NCI-H2081 treated with DMSO at 0.1 percent for 48 hours (cell line): ENCODE measurements around the gene SSBP2.
"Not testable (repeated sequence)": the region's sequence is repeated elsewhere in the genome, so short reads cannot be mapped to it uniquely, and the experiment has no call there.

Experiments used
- DNase-seq: peaks from one replicate; lab custom pipeline; 2025; lab: John Stamatoyannopoulos, UW

Gene SSBP2

DNA sequence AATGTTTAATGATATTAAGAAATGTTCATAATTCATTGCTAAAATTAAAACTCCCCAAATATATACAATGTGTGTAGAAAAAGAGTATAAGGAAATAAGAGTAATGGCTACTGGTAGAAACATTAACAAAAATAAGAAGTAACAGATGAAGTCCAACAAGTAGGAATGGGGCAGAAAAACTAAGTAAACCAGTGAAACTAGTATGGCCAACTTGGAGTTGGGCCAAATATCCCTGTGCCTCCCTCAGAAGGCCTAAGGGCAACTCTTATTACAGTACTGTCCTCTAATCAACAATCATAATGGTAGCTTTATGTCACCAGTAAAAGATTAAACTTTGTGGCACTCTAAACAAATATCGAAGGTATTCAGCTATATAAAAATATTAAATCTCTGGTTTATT lies 93.5 kb downstream of the SSBP2 start:
- DNase-seq: no peak

DNA sequence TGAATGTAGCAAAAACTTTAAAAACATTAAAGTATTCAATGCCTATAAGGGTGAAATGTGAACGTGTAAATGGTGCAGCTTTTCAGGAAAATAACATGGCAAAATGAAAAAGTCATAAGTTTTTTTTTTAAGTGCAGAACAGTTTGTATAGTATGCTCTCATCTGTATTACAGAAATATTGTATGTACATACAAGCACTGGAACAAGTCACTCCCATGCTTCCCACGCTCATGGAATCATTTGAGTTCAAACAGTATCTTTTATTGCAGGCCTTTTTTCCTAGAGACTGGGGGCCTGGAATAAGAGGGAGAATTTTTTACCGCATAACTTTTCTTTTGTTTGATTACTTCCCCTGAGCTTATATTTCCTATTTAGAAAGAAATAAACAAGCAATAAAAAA lies 94.1 kb downstream of the SSBP2 start:
- DNase-seq: no peak

DNA sequence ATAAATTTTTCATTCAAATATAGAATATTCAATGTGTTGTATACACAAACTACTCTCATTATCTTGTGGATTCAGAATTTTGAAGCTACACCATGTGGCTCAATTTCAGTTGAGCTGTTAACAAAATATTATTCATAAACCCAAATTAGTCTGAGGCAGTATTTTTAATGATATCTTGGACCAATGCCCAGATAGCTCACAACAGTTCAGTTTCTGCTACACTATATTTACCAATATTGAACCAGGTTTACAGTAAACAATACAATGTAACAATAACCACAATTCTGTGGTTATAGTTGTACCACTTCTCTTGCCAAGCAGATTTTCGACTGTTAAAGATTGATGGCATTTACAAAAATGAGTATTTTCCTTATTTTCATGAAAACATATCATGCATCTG lies 99.9 kb downstream of the SSBP2 start:
- DNase-seq: no peak

DNA sequence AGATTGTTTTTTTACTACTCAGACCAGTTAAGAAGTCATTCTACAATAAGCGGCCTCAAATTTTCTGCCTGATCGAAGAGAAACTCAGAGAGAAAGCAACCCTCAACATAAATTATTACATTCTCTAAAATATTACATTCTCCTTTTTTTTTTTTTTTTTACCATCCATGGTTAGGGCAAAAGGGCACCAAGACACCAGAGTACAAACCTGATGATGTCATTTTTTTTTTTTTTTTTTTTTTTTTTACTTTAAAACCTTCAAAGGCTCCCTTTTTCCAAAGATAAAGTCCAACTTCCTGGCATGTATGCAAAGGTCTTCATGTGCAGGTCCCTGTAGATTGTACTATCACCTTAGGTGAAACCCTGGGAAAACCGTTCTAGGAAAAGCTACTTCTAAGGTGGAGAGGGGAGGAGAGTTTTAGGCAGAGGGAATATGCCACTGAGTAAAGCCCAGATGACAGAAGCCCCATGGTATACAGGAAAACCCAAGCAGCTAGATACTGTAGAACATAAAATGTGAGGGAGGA lies 104.4 kb downstream of the SSBP2 start:
- DNase-seq: no peak

DNA sequence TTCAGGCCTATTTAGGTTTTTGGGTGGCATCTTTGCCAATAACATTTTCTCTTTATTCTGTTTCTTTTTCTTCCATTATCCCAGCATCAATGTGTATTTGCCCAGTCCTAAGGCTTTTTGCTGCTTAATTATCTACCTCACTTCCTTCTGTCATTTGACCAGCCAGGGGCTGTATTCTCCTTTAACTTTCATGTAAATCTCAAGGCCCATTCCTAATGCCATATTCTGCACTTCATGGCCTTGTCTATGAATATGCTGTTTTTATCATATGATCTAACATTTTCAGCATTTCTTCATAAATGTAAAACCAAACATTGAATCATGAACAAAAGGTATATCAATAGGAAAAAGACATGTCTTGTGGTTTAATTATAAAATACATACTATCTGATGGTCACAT lies 108.7 kb downstream of the SSBP2 start:
- no peak for DNase-seq

DNA sequence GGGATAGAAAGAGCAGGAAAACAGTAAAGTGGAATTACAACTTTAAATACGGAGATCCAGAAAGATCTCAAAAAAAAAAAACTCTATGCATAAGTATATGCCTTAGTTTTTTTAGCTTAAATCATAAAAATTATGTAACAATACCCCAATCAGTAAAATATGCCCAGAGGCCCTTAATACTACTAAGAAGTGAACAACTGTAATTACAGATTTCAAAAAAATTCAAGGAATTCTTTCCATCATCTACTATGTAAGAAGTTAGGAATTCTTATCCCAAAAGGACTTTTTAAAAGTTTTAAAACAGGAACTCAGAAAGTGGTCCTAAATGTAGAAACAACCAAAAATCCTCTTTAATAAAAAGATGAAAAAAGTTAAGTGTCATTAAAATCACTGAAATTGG lies 111.3 kb downstream of the SSBP2 start:
- DNase-seq: no peak

DNA sequence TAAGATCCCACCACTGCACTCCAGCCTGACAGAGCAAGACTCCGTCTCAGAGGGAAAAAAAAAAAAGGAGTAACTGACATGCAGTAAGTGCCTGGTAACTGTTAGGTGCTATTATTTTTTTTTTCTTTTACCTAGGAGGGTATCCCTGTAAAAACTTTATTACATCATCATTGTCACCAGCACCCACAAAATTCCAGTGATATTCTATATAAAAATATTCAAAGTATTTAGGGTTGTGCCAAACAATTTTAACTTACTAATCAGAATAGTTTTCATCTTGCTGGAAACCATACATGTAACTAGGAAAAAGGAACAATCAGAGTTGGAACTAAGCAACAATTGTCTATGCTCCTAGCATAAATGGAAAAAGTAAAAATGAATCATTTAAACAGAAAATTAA lies 112.4 kb downstream of the SSBP2 start:
- no peak for DNase-seq

DNA sequence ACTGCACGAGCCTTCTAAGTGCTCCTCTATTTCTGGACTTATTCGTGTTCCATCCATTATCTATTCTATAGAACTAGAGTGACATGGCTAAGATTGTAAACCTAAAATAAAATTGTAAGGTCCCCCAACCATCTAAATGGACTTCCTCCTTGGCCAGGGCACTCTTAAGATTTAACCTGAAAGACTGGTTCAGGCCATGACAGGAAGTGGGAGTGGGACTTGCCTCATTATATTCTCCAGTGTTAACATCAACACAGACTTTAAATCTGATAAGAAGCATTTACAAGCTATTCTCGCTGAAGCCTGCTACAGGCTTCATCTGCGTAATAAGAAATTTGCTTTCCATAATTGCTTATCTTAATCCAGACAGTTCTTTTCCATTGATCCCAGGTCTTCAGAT lies 117.0 kb downstream of the SSBP2 start:
- no peak for DNase-seq

DNA sequence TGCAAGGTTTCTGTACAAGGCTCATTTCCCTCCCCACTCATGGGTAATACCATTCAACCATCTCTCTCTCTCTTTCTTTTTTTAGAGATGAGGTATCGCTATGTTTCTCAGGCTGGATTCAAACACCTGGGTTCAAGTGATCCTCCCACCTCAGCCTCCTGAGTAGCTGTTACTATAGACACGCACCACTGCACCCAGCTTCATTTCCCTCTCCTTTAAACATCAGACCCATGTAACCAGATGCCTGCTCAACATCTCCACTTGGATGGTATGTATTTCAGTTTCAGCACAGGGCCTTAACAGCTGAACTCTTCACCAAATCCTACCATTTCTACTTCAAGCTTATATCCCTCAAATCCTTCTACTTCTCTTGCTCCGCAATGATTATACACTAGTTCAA lies 117.4 kb downstream of the SSBP2 start:
- DNase-seq: no peak

DNA sequence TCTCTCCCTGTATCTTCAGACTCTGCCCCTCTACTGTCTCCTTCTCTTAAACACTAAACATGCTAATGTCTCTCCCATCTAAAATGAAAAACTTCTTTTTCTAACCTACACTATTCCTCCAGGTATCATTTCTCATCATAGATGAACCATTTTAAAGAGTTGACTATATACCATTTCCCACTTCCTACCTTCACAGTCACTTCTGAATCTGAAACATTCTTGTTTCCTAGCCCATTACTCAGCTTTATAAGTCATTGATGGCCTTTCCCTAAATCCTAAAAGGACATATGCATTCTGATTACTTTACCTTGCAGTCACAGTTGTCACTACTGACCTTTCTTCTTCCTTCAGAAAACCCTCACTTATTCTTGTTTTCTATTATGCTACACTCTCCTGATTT lies 118.2 kb downstream of the SSBP2 start:
- no peak for DNase-seq

DNA sequence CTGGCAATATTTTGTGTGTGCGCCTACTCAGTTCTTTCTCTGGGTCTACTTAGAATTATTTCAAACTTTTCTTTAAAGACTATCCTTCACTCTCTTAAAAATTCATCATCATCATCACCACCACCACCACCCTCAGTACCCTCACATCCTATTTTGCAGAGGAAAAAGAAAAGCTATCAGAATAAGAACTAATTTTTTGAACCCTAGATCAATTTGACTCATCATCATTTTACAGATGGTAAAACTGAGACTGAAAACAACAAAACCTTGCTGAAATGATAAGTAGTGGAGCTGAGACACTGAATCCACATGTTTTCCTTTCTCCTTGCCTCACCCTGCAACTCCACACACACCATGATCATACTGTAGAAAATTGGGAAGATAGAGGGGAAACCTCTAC lies 119.3 kb downstream of the SSBP2 start:
- no peak for DNase-seq

DNA sequence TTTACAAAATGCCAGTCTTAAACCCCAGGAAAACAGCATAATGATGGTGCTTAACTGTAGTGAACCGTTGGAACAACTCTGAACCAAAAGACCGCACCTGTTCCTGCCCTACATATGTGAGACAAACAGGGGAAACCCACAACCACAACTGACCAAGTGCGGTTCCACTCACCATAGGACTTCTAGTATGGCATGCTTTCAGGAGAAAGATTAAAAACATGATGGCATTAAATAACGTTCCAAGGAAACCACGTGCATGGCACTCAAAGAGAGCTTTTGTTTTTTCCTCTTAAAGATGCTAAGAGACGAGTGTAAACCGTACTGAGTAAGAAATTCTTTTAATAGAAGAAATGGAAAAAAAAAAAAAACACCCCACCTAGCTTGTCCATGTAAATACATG lies 119.8 kb downstream of the SSBP2 start:
- no peak for DNase-seq

DNA sequence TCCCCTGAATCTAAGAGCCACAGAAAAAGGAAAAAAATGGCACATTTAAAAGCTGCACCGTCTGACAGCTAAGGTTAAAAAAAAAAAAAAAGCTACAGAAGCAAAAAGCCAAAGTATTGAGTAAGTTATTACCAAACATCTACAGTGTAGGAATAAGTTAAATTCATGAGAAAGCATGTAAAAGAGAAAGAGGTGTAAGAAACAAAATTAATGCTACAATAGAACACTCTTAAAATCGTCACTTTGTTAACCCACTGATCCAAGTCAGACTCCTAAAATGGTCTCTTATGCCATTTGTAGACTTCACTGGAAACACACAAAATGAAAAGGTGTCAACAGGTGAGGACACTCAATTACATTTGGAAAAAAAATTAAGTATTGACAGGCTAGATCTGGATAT lies 120.2 kb downstream of the SSBP2 start:
- DNase-seq: no peak

DNA sequence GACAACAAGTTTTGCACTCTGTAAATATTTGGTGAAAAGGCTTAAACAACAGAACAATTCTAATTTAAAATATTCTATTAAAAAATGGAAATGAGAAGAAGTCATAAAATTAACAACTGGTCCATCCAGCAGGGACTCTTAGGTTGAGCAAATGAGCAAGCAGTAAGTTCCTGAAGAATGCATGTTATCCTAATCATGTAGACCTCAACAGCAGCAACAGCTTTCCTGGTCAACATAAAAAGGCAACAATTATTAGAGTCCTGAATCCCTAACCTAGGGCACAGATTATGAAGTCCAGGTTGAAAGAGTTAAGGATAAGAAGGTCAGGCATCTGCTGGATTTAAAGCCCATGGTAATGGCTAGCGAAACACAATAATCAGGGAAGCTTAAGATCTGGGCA lies 120.9 kb downstream of the SSBP2 start:
- DNase-seq: no peak

DNA sequence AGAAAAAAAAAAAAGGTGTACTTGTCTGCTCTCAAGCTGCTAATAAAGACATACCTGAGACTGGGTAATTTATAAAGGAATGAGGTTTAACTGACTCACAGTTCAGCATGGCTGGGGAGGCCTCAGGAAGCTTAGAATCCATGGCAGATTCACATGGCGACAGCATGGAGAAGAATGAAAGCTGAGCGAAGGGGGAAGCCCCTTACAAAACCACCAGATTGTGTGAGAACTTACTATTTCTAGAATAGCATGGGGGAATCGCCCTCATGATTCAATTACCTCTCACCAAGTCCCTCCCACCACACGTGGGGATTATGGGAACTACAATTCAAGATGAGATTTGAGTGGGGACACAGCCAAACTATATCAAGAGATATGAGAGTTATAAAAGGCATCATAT lies 122.8 kb downstream of the SSBP2 start:
- not testable (repeated sequence) for DNase-seq

DNA sequence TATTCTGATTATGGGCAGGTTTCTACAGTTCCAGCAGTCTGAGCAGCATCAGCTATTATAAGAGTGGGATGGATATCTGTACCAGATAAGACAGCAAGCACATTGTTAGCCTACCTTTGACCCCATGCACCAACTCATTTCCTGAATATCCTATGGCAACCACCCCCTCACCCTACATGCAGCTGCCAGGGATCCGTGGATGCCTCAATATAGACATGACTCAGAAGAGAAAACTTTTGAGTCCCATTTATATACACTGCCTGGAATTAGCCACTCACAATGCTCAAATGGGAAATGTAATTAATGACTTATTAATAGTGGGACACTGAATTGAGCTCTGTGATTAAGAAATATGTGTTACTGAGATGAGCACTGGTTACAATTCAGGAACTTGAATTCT lies 124.4 kb downstream of the SSBP2 start:
- DNase-seq: no peak

DNA sequence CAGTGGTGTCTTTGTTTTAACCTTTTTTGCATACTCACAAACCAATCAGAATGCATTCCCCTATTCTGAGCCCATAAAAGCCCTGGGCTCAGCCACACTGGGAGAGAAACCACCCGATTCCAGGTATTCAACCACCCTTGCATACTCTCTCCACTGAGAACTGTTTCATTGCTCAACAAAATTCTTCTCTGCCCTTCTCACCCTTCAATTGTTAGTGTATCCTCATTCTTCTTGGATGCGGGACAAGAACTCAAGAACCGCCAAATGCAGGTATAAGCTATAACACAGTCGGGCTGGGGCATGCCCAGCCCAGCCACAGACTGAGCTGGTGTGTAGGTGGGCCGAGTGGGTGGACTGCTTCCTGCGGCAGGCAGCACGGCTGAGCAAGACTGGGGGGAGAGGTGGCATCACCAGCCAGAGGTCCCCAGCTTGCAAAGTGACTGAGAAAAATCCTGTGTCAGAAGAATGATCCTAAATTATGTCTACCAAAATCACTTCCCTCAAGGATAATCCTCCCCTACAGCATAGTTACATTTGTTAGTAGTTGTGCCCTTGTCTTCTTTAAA lies 141.0 kb downstream of the SSBP2 start:
- DNase-seq: no peak

DNA sequence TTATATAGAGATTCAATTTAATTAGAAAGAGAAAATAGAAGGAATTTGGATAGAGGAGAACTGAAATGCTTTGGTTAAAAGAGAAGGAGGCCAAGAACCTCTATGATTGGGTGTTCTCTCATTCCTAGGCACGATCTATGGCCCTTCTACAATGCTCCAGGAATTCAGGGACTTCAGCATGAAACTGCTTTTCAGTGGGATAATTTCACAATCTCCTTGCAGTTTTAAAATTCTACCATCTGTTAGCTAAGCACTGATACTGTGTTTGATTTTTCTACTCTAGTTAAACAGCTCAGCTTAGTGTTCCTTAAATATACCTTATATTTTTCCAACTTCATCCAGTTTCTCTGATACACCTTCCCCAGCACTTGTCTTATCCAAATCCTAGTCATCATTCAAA lies 141.9 kb downstream of the SSBP2 start:
- DNase-seq: no peak

DNA sequence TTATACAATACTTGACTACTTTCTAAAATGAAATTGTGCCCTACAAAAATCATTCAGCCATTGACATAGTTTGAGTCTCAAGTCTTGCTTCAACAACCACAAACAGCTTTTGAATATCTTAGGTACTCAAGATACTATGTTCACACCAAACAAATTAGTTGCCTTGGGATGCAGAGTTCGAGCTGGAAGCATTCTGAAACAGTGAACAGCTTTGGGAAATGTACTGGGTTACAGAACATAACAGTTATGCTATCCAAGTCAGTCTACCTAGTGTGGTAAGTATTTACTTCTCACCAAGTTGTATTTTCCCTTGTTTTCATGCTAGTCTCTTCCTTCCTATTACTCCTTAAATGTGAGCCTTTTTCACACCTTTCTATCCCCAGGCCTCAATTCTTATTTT lies 143.2 kb downstream of the SSBP2 start:
- DNase-seq: no peak

DNA sequence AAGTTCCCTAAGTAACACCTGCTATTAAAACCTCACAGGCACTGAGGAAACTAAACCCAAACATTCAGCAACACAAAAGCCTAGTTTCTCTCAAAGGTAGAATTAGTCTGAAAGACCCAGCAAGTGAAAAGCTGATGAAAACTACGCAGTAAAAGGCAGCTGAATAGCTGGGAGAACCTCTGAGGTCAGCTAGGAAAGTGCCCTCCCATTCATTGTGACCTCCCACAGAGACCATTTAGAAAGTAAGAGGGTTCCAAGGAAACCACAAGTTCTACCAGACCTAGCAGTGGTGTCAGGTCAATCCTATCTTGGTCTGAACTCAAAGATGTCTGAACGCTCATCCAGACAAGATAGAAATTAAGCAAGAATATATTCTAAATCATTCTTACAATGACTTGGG lies 144.7 kb downstream of the SSBP2 start:
- DNase-seq: no peak

DNA sequence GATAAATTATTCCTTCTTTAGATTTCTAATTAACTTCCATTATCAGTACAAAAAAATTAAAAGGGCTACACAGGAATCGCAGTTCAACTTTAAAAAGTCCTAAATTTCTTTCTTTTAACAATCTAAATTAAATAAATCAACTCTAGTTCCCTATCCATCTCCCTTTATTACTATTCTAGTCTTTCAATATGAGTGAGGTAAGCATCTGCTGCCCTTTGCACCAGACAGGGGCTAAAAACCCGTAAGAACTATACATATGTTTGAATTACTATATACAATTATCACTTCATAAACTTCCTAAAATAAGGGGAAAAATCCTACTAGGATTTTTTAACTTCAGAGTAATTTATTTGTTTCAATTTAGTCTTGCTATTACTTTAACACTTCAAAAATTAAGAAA lies 145.6 kb downstream of the SSBP2 start:
- DNase-seq: no peak

DNA sequence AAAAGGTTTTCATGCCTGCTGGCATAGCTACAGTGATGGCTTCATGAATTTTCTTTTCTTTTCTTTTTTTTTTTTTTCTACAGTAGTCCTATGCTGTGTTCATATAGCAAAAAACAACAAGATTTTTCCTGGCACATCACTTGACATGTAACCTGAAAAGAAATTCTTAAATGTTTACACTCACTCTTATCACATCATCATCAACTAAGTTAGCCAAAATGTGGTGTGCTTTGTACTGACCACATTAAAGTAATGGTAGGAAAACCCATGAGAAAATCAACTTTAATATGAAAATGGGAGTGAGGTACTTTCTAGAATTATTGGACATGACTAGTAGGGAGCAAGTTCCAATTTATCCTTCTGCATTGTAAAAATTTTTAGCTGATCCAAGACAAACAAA lies 146.7 kb downstream of the SSBP2 start:
- DNase-seq: no peak

DNA sequence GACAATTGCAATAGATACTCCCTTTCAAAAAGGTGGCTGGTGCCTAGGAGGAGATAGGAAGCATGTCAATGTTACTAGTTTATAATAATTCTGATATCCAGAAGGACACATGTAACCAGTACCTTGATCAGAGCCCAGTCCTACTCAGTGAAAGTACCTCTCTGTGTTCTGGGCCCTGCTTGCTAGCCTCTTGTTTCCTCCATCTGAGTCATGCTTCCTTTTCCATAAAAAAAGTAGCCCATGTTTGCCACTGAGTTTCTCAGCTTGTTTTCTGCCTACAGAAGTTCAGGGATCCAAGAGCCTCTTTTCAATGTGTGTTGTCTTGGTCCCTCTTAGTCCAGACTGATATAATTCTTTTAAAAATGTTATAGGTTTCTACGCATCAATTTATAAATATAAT lies 149.0 kb downstream of the SSBP2 start:
- DNase-seq: no peak

DNA sequence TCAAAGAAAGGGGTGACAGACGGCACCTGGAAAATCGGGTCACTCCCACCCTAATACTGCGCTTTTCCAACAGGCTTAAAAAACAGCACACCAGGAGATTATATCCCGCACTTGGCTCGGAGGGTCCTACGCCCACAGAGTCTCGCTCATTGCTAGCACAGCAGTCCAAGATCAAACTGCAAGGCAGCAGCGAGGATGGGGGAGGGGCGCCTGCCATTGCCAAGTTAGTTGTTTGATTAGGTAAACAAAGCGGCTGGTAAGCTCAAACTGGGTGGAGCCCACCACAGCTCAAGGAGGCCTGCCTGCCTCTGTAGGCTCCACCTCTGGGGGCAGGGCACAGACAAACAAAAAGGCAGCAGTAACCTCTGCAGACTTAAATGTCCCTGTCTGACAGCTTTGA lies 158.8 kb downstream of the SSBP2 start:
- not testable (repeated sequence) for DNase-seq
